K562 (cell line): ENCODE results near the gene MAML1. TPM values are rescaled to one million over a fixed set of nuclear protein-coding genes. Genes with fewer than 3 reads are reported as not detected.

ENCODE experiments used
- ATAC-seq: fragments of 200-7000 bp; cut with Tn5 transposase; 3 replicates; pipeline ENCODE4 v1.9.1; 2020; ENCODE audit warnings: moderate library complexity
- BruUV-seq: library from RNA; stranded (reverse); fragments of 400-500 nt; replicated peaks from 2 replicates; lab custom pipeline; 2021; lab: Mats Ljungman, UMichigan
- CTCF ChIA-PET: fragments of 300-600 bp; formaldehyde crosslinking; extraction: SDS; loops from one replicate; lab custom pipeline; 2021; ENCODE audit warnings: low intra/inter-chr PET ratio; lab: Yijun Ruan, JAX
- POLR2A ChIA-PET: fragments of 300-600, 350-650 bp; sonication (Branson Sonifier 250); formaldehyde crosslinking; extraction: SDS; loops from one replicate; lab custom pipeline; 2021; ENCODE audit warnings: antibody characterized with exemption, inconsistent platforms; lab: Yijun Ruan, JAX
- DNase-seq, 4 experiments: peaks; one replicate each; pipeline versions ENCODE4 v3.0.0 to v3.0.0-alpha.2; 2011 to 2018; ENCODE audit warnings: low spot score in 3 of 4, mixed read lengths in 3 of 4; ENCODE audit errors: extremely low read depth in 1 of 4
- FAIRE-seq: peaks from 2 replicates; lab custom pipeline; 2011; peaks lifted over from hg19 to GRCh38; lab: Jason Lieb, UNC
- H2AFZ ChIP-seq: 2 replicates; pipeline ENCODE4 v1.6.0; 2011; ENCODE audit warnings: low read depth, low read length, control low read depth, inconsistent platforms
- H3K27ac ChIP-seq: fragments of 200-600 bp; 3 replicates; pipeline ENCODE4 v1.8.0; 2011; ENCODE audit warnings: low read depth, mild to moderate bottlenecking, control low read depth, inconsistent platforms, low read length, moderate library complexity, mixed read lengths; ENCODE audit errors: extremely low read depth
- H3K27me3 ChIP-seq, 2 experiments: fragments of 300-600 bp in 1 of 2; 2 replicates in 1 of 2; 3 replicates in 1 of 2; pipeline versions ENCODE4 v1.6.0 to v1.8.0; 2011; ENCODE audit warnings: inconsistent platforms in 2 of 2, low read length in 2 of 2, mild to moderate bottlenecking in 1 of 2, mixed read lengths in 1 of 2, moderate library complexity in 1 of 2; ENCODE audit not compliant: control insufficient read depth in 2 of 2, insufficient read depth in 2 of 2
- H3K36me3 ChIP-seq: fragments of 300-600 bp; 3 replicates; pipeline ENCODE4 v1.8.0; 2011; ENCODE audit warnings: mild to moderate bottlenecking, low read length, inconsistent platforms; ENCODE audit not compliant: control insufficient read depth, insufficient read depth
- H3K4me1 ChIP-seq, 2 experiments: fragments of 200-600 bp in 1 of 2; replicated peaks in 1 of 2; 2 replicates in 1 of 2; 3 replicates in 1 of 2; pipeline versions ENCODE4 v1.5.1 to v1.8.0; 2011; ENCODE audit warnings: inconsistent platforms in 2 of 2, low read length in 2 of 2, mild to moderate bottlenecking in 1 of 2, mixed read lengths in 1 of 2, moderate library complexity in 1 of 2; ENCODE audit not compliant: control insufficient read depth in 2 of 2, insufficient read depth in 2 of 2
- H3K4me2 ChIP-seq: 2 replicates; pipeline ENCODE4 v1.6.1; 2011; ENCODE audit warnings: low read length, control low read depth, inconsistent platforms, mixed read lengths; ENCODE audit not compliant: insufficient read depth
- H3K4me3 ChIP-seq: fragments of 200-600 bp; sonication (generic), shearing (Covaris generic); 2 replicates; pipeline ENCODE4 v1.5.1; 2016; ENCODE audit warnings: control low read depth, inconsistent platforms
- H3K79me2 ChIP-seq: fragments of 200-600 bp; 3 replicates; pipeline ENCODE4 v1.8.0; 2011; ENCODE audit warnings: low read length, inconsistent platforms; ENCODE audit not compliant: control insufficient read depth, insufficient read depth
- H3K9ac ChIP-seq, 2 experiments: 2 replicates each; pipeline versions ENCODE4 v1.6.0 to v1.6.1; 2011; ENCODE audit warnings: low read depth in 2 of 2, low read length in 2 of 2, control low read depth in 1 of 2, inconsistent platforms in 1 of 2, mild to moderate bottlenecking in 1 of 2, mixed read lengths in 1 of 2; ENCODE audit not compliant: insufficient read depth in 1 of 2
- H3K9me1 ChIP-seq: one replicate; pipeline ENCODE4 v1.6.0; 2011; ENCODE audit warnings: inconsistent platforms, mild to moderate bottlenecking, low read length, moderate library complexity; ENCODE audit not compliant: control insufficient read depth, insufficient read depth
- H3K9me3 ChIP-seq: replicated peaks from 2 replicates; pipeline ENCODE4 v1.5.1; 2011; ENCODE audit warnings: low read depth, low read length, inconsistent platforms; ENCODE audit not compliant: control insufficient read depth, insufficient read depth
- H4K20me1 ChIP-seq: replicated peaks from 2 replicates; pipeline ENCODE4 v1.6.1; 2011; ENCODE audit warnings: low read length, inconsistent platforms, mixed read lengths; ENCODE audit not compliant: control insufficient read depth, insufficient read depth
- FOXJ3 ChIP-seq: sonication (generic); formaldehyde crosslinking; IDR thresholded peaks from 2 replicates; pipeline ENCODE4 v1.4.0; 2020; ENCODE audit warnings: mild to moderate bottlenecking, missing genetic modification reagents
- HNRNPLL ChIP-seq: fragments of 200-400 bp; formaldehyde crosslinking; IDR thresholded peaks from 2 replicates; pipeline ENCODE4 v1.6.1; 2017; ENCODE audit warnings: low read length, low read depth, mild to moderate bottlenecking; ENCODE audit not compliant: poor library complexity, severe bottlenecking
- PML ChIP-seq: IDR thresholded peaks from 2 replicates; pipeline ENCODE4 v1.6.1; 2012; ENCODE audit warnings: low read length, inconsistent platforms
- POLR2H ChIP-seq: IDR thresholded peaks from 2 replicates; pipeline ENCODE4 v1.6.1; 2016; ENCODE audit warnings: missing genetic modification characterization, low read depth, mild to moderate bottlenecking, control low read depth, missing compliant biosample characterization, moderate library complexity
- TEAD4 ChIP-seq, 2 experiments: sonication (generic) in 1 of 2; formaldehyde crosslinking in 1 of 2; IDR thresholded peaks; 2 replicates each; pipeline versions ENCODE4 v1.6.1 to v1.8.0; 2012 to 2022; ENCODE audit warnings: borderline replicate concordance in 1 of 2, inconsistent platforms in 1 of 2, low read length in 1 of 2, mild to moderate bottlenecking in 1 of 2, missing genetic modification reagents in 1 of 2
- TOE1 ChIP-seq, 2 experiments: fragments of 450-650 bp in 1 of 2; sonication (generic) in 1 of 2; formaldehyde crosslinking in 1 of 2; IDR thresholded peaks; 2 replicates each; pipeline versions ENCODE4 v1.7.1 to v1.8.0; 2016 to 2022; ENCODE audit warnings: borderline replicate concordance in 2 of 2, mild to moderate bottlenecking in 2 of 2, antibody characterized with exemption in 1 of 2, inconsistent platforms in 1 of 2, low read depth in 1 of 2, missing genetic modification reagents in 1 of 2, moderate library complexity in 1 of 2
- ZFP1 ChIP-seq: fragments of 450-650 bp; formaldehyde crosslinking; IDR thresholded peaks from 2 replicates; pipeline ENCODE4 v1.4.0; 2020; ENCODE audit warnings: mild to moderate bottlenecking, mixed read lengths
- ZFP91 ChIP-seq: sonication (generic); formaldehyde crosslinking; IDR thresholded peaks from 2 replicates; pipeline ENCODE4 v1.8.0; 2022; ENCODE audit warnings: mild to moderate bottlenecking, missing genetic modification reagents
- ZNF431 ChIP-seq: sonication (generic); formaldehyde crosslinking; IDR thresholded peaks from 2 replicates; pipeline ENCODE4 v1.8.0; 2022; ENCODE audit warnings: mild to moderate bottlenecking, missing genetic modification reagents
- WGBS: fragments of 100-300 bp; shearing (Covaris generic); methylation state at CpG from one replicate; pipeline ENCODE4 v1.1.6; 2016; ENCODE audit warnings: low coverage, mixed read lengths; ENCODE audit not compliant: insufficient coverage; ENCODE audit errors: missing lambda C conversion rate; 5-methylcytosine and 5-hydroxymethylcytosine counted together
- in situ Hi-C: fragments of 300-500 bp; cut with MboI; formaldehyde crosslinking; loops from 4 replicates; pipeline ENCODE4 v1.15.0; 2018; ENCODE audit warnings: inconsistent platforms, mixed read lengths
- intact Hi-C: fragments of 100-400 bp; cut with micrococcal nuclease; formaldehyde crosslinking; loops from 2 replicates; pipeline ENCODE4 v1.14.2; 2022
- polyA plus RNA-seq, 8 experiments: library from polyadenylated mRNA; depleted of rRNA in 4 of 8; stranded (reverse) in 5 of 8; unstranded in 3 of 8; fragments of >200 nt; fragmentation: Nextera tagmentation in 2 of 8; fragmentation: Illumina TruSeq in 1 of 8; extraction: Ambion mirVana in 2 of 8; extraction: Trizol in 1 of 8; gene quantifications; 2 replicates each; pipeline versions ENCODE4 v1.2.1 to v1.2.3, GENCODE V29; 2011 to 2014; ENCODE audit warnings: inconsistent platforms in 1 of 8, missing spikeins in 1 of 8
- total RNA-seq, 7 experiments: library from RNA; depleted of rRNA in 6 of 7; stranded (reverse); fragments of >200 nt in 6 of 7; fragmentation: Illumina TruSeq in 2 of 7; extraction: Trizol in 2 of 7; gene quantifications; 2 replicates each; pipeline versions ENCODE4 v1.2.1 to v1.2.3, GENCODE V29; 2011 to 2021; ENCODE audit warnings: low replicate concordance in 1 of 7
- TF ChIP-seq, protein P1 (sequence below): fragments of 450-650 bp; IDR thresholded peaks from 2 replicates; pipeline ENCODE4 v1.6.1; 2017; ENCODE audit warnings: antibody characterized with exemption, mild to moderate bottlenecking
- TF ChIP-seq, protein P2 (sequence below): fragments of 450-650 bp; IDR thresholded peaks from 2 replicates; pipeline ENCODE4 v1.7.1; 2018; ENCODE audit warnings: mild to moderate bottlenecking, low read depth; ENCODE audit not compliant: partially characterized antibody

MAML1 gene
- total and polyA plus RNA-seq, 9 of the 15 experiments (the other 6 are each of a cell fraction or from before 2014, with no cell fraction given) = 0.32 to 18.4 (median 7.0) TPM

DNA sequence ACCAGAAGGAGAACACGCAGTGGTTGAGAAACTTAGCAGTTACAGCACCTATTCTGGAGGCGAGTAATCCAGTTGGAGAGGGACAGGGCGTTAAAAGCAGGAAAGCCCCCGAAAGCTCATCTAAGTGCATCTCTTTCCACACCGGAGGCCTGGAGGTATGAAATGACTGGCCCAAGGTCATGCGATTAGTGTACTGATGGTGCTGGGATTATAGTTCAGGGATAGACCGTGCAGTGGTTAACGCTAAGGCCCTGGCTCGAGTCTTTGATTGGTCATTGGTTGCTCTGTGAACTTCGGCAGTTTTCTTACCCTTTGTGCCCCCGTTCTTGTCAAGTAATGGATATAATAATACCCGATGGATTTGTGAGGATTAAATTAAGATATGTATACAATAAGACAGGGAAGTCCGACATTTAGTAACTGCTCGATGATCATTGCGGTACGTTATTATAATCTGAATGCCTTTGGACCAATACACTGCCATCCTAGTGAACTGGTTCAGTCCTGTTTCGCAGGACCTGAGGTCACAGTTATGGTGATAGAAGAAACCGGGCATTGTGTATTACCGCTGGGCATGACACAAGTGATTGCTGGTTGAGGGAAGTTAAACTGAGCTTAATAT is 32.9 kb upstream of the MAML1 start:
- H3K9me3 ChIP-seq = no peaks in the 10 kb centered on the region
- H4K20me1 ChIP-seq = peaks cover 11% of the 10 kb centered on the region
- in situ Hi-C loops (no loop called here), intact Hi-C loops (loop anchor here (2.0 kb wide), 1 partner anchor 77 kb away; the partner anchor contains the start of gene HNRNPH1)
- ChIA-PET POLR2A (interaction anchor here (0.6 to 2.5 kb wide), 11 partner anchors 9 to 121 kb away, joined by 3 to 16 read pairs (median 6); partner anchors contain the start of genes CBY3, HNRNPH1, MAML1 and SQSTM1), CTCF (no interaction called here)
- H3K4me1 ChIP-seq = peaks cover 16 to 41% of the 10 kb centered on the region in 2 experiments
- H3K27ac ChIP-seq = peak overlapping the region; percentile 98
- H3K4me3 ChIP-seq = peak overlapping the region; percentile 86
- BruUV-seq = TSS peak; percentile 62
- peak overlapping the region; percentile 91 for H3K4me2 ChIP-seq
- WGBS = 1% methylated on average over 19 of the region's 19 CpGs
- H2AFZ ChIP-seq = no peak overlapping the region
- no peaks in the 10 kb centered on the region for H3K9me1 ChIP-seq
- H3K36me3 ChIP-seq = peaks cover 36% of the 10 kb centered on the region; the same call in 2 of the 3 replicates
- peak; percentile 63 for FAIRE-seq
- DNase-seq = peak; percentile 25 to 60 (median 41)
- peak overlapping the region; percentile 97 to 99 for H3K9ac ChIP-seq
- peaks cover 74% of the 10 kb centered on the region for H3K79me2 ChIP-seq
- no peaks in the 10 kb centered on the region for H3K27me3 ChIP-seq
- peak; percentile 41 for ATAC-seq
- TF ChIP-seq ZFP91 (CRISPR knock-in tag) (no peak), PML (peak; percentile 35; the same call in 1 of the 2 replicates), POLR2H (tag) (peak; percentile 56; the same call in 1 of the 2 replicates), TEAD4 (IDR thresholded peaks at IDR 0.05; ENCODE audit: low read length) (no peak), TEAD4 (CRISPR knock-in tag; IDR thresholded peaks at IDR 0.05; ENCODE audit: borderline replicate concordance) (no peak), ZNF431 (CRISPR knock-in tag) (no peak), HNRNPLL (no peak), ZFP1 (CRISPR knock-in tag) (no peak), FOXJ3 (CRISPR knock-in tag) (0 out of 2 replicates have a peak, but pooled peaks have one; percentile 30), TOE1 (IDR thresholded peaks at IDR 0.05; ENCODE audit: borderline replicate concordance) (no peak), TOE1 (CRISPR knock-in tag; IDR thresholded peaks at IDR 0.05; ENCODE audit: borderline replicate concordance, low read depth) (no peak)
- TF ChIP-seq, protein P1, sequence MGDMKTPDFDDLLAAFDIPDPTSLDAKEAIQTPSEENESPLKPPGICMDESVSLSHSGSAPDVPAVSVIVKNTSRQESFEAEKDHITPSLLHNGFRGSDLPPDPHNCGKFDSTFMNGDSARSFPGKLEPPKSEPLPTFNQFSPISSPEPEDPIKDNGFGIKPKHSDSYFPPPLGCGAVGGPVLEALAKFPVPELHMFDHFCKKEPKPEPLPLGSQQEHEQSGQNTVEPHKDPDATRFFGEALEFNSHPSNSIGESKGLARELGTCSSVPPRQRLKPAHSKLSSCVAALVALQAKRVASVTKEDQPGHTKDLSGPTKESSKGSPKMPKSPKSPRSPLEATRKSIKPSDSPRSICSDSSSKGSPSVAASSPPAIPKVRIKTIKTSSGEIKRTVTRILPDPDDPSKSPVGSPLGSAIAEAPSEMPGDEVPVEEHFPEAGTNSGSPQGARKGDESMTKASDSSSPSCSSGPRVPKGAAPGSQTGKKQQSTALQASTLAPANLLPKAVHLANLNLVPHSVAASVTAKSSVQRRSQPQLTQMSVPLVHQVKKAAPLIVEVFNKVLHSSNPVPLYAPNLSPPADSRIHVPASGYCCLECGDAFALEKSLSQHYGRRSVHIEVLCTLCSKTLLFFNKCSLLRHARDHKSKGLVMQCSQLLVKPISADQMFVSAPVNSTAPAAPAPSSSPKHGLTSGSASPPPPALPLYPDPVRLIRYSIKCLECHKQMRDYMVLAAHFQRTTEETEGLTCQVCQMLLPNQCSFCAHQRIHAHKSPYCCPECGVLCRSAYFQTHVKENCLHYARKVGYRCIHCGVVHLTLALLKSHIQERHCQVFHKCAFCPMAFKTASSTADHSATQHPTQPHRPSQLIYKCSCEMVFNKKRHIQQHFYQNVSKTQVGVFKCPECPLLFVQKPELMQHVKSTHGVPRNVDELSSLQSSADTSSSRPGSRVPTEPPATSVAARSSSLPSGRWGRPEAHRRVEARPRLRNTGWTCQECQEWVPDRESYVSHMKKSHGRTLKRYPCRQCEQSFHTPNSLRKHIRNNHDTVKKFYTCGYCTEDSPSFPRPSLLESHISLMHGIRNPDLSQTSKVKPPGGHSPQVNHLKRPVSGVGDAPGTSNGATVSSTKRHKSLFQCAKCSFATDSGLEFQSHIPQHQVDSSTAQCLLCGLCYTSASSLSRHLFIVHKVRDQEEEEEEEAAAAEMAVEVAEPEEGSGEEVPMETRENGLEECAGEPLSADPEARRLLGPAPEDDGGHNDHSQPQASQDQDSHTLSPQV = 0 out of 2 replicates have a peak, but pooled peaks have one; percentile 17
- TF ChIP-seq, protein P2, sequence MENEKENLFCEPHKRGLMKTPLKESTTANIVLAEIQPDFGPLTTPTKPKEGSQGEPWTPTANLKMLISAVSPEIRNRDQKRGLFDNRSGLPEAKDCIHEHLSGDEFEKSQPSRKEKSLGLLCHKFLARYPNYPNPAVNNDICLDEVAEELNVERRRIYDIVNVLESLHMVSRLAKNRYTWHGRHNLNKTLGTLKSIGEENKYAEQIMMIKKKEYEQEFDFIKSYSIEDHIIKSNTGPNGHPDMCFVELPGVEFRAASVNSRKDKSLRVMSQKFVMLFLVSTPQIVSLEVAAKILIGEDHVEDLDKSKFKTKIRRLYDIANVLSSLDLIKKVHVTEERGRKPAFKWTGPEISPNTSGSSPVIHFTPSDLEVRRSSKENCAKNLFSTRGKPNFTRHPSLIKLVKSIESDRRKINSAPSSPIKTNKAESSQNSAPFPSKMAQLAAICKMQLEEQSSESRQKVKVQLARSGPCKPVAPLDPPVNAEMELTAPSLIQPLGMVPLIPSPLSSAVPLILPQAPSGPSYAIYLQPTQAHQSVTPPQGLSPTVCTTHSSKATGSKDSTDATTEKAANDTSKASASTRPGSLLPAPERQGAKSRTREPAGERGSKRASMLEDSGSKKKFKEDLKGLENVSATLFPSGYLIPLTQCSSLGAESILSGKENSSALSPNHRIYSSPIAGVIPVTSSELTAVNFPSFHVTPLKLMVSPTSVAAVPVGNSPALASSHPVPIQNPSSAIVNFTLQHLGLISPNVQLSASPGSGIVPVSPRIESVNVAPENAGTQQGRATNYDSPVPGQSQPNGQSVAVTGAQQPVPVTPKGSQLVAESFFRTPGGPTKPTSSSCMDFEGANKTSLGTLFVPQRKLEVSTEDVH = no peak
